NB4 (cell line): ENCODE data around the gene HSPG2.

ENCODE experiments used
- DNase-seq: peaks from one replicate; pipeline ENCODE4 v3.0.0; 2010; ENCODE audit warnings: low read depth
- H3K4me3 ChIP-seq: one replicate; pipeline ENCODE4 v1.5.1; 2011; ENCODE audit warnings: mild to moderate bottlenecking, low read depth, low read length, moderate library complexity
- CTCF ChIP-seq: IDR thresholded peaks from one replicate; pipeline ENCODE4 v1.5.1; 2012; ENCODE audit warnings: low read depth, low read length
- MAX ChIP-seq: IDR thresholded peaks from 2 replicates; pipeline ENCODE4 v1.6.1; 2011; ENCODE audit warnings: low read depth, low read length
- MYC ChIP-seq: IDR thresholded peaks from 2 replicates; pipeline ENCODE4 v1.6.1; 2011; ENCODE audit warnings: low read depth, low read length
- POLR2A ChIP-seq: IDR thresholded peaks from 2 replicates; pipeline ENCODE4 v1.6.1; 2011; ENCODE audit warnings: mild to moderate bottlenecking; ENCODE audit not compliant: insufficient read length; ENCODE audit errors: extremely low read depth

HSPG2 gene

GRCh38 chr1:21906173-21907078 is 30.7 kb downstream of the HSPG2 start:
- no peak for DNase-seq
- H3K4me3 ChIP-seq = no peak overlapping the region
- TF ChIP-seq MAX = no peak
- TF ChIP-seq POLR2A = no peak
- no peak for TF ChIP-seq CTCF
- no peak for TF ChIP-seq MYC

GRCh38 chr1:21904704-21905520 is 32.2 kb downstream of the HSPG2 start:
- no peak for TF ChIP-seq MAX
- TF ChIP-seq CTCF = no peak
- TF ChIP-seq MYC = no peak
- TF ChIP-seq POLR2A = no peak
- no peak overlapping the region for H3K4me3 ChIP-seq
- DNase-seq = peak; percentile 77

- DNase-seq = no peak
- TF ChIP-seq MYC (no peak), CTCF (no peak), MAX (no peak), POLR2A (no peak)
- no peak overlapping the region for H3K4me3 ChIP-seq
These were observed 32.7 kb downstream of the HSPG2 start for GRCh38 chr1:21904454-21904703.

GRCh38 chr1:21903638-21904453 is 33.3 kb downstream of the HSPG2 start:
- no peak for DNase-seq
- no peak overlapping the region for H3K4me3 ChIP-seq
- TF ChIP-seq MYC (no peak), CTCF (no peak), POLR2A (no peak), MAX (no peak)
